K562 (cell line): ENCODE measurements around the gene IRF6. TPM values are rescaled to one million over a fixed set of nuclear protein-coding genes. Genes with fewer than 3 reads are reported as not detected.

ENCODE experiments used
- ARID3A ChIP-seq: IDR thresholded peaks from 2 replicates; pipeline ENCODE4 v1.6.1; 2012; ENCODE audit warnings: low read depth, low read length, improper control_type of control experiment, borderline replicate concordance
- CHCHD3 ChIP-seq: fragments of 250-450 bp; sonication (Bioruptor Pico); IDR thresholded peaks from 2 replicates; pipeline ENCODE4 v2.1.2; 2022; ENCODE audit warnings: mild to moderate bottlenecking
- CREB1 ChIP-seq, 2 experiments: sonication (generic) in 1 of 2; formaldehyde crosslinking in 1 of 2; IDR thresholded peaks; 2 replicates each; pipeline versions ENCODE4 v1.6.1 to v1.8.0; 2012 to 2022; ENCODE audit warnings: inconsistent platforms in 1 of 2, mild to moderate bottlenecking in 1 of 2, missing genetic modification reagents in 1 of 2, moderate library complexity in 1 of 2
- FOXA1 ChIP-seq: fragments of 450-650 bp; IDR thresholded peaks from 2 replicates; pipeline ENCODE4 v1.6.1; 2016; ENCODE audit warnings: mild to moderate bottlenecking, borderline replicate concordance
- HNRNPUL1 ChIP-seq: fragments of 200-400 bp; formaldehyde crosslinking; IDR thresholded peaks from 2 replicates; pipeline ENCODE4 v1.6.1; 2017; ENCODE audit warnings: low read length
- KAT2B ChIP-seq: IDR thresholded peaks from one replicate; pipeline ENCODE4 v1.6.1; 2012; ENCODE audit warnings: low read depth, mild to moderate bottlenecking, control low read depth, inconsistent platforms, low read length, moderate library complexity
- LEF1 ChIP-seq: fragments of 450-650 bp; IDR thresholded peaks from 2 replicates; pipeline ENCODE4 v1.6.1; 2016; ENCODE audit warnings: mild to moderate bottlenecking
- MCM7 ChIP-seq, 2 experiments: fragments of 450-650 bp; IDR thresholded peaks; 2 replicates each; pipeline ENCODE4 v1.6.1; 2016 to 2018
- NCOA6 ChIP-seq: fragments of 450-650 bp; IDR thresholded peaks from 2 replicates; pipeline ENCODE4 v1.6.1; 2017; ENCODE audit warnings: mild to moderate bottlenecking
- NFE2 ChIP-seq: IDR thresholded peaks from 2 replicates; pipeline ENCODE4 v1.6.1; 2014; ENCODE audit warnings: antibody characterized with exemption, low read depth
- SFPQ ChIP-seq: fragments of 200-400 bp; formaldehyde crosslinking; IDR thresholded peaks from 2 replicates; pipeline ENCODE4 v1.6.1; 2017; ENCODE audit warnings: mild to moderate bottlenecking, low read depth, low read length, moderate library complexity
- SPI1 ChIP-seq: IDR thresholded peaks from 2 replicates; pipeline ENCODE4 v1.6.1; 2011; ENCODE audit warnings: low read depth, low read length, control low read depth, borderline replicate concordance
- TCFL5 ChIP-seq: fragments of 250-450 bp; sonication (Bioruptor Pico); conservative IDR thresholded peaks from 2 replicates; pipeline ENCODE4 v1.6.1; 2021; ENCODE audit warnings: mild to moderate bottlenecking, moderate library complexity, matching md5 sums
- TEAD4 ChIP-seq, 2 experiments: sonication (generic) in 1 of 2; formaldehyde crosslinking in 1 of 2; IDR thresholded peaks; 2 replicates each; pipeline versions ENCODE4 v1.6.1 to v1.8.0; 2012 to 2022; ENCODE audit warnings: borderline replicate concordance in 1 of 2, inconsistent platforms in 1 of 2, low read length in 1 of 2, mild to moderate bottlenecking in 1 of 2, missing genetic modification reagents in 1 of 2
- ZBED1 ChIP-seq: IDR thresholded peaks from 2 replicates; pipeline ENCODE4 v1.6.1; 2014
- ZEB2 ChIP-seq: fragments of 450-650 bp; IDR thresholded peaks from 2 replicates; pipeline ENCODE4 v1.6.1; 2016
- ZFX ChIP-seq: sonication (generic); formaldehyde crosslinking; IDR thresholded peaks from 2 replicates; pipeline ENCODE4 v1.8.0; 2022; ENCODE audit warnings: mild to moderate bottlenecking, missing genetic modification reagents, moderate library complexity
- ZNF140 ChIP-seq: fragments of 250-450 bp; sonication (Bioruptor Pico); IDR thresholded peaks from 2 replicates; pipeline ENCODE4 v1.8.0; 2021; ENCODE audit warnings: moderate library complexity, mild to moderate bottlenecking, inconsistent platforms
- ZNF217 ChIP-seq: sonication (generic); formaldehyde crosslinking; IDR thresholded peaks from 2 replicates; pipeline ENCODE4 v1.8.0; 2022; ENCODE audit warnings: mild to moderate bottlenecking, missing genetic modification reagents
- ZNF263 ChIP-seq: sonication (generic); formaldehyde crosslinking; IDR thresholded peaks from 2 replicates; pipeline ENCODE4 v1.8.0; 2022; ENCODE audit warnings: mild to moderate bottlenecking, missing genetic modification reagents, borderline replicate concordance
- ZNF785 ChIP-seq: fragments of 250-450 bp; sonication (Bioruptor Pico); IDR thresholded peaks from 2 replicates; pipeline ENCODE4 v1.4.0; 2020; ENCODE audit warnings: mild to moderate bottlenecking
- polyA plus RNA-seq, 8 experiments: library from polyadenylated mRNA; depleted of rRNA in 4 of 8; stranded (reverse) in 5 of 8; unstranded in 3 of 8; fragments of >200 nt; fragmentation: Nextera tagmentation in 2 of 8; fragmentation: Illumina TruSeq in 1 of 8; extraction: Ambion mirVana in 2 of 8; extraction: Trizol in 1 of 8; gene quantifications; 2 replicates each; pipeline versions ENCODE4 v1.2.1 to v1.2.3, GENCODE V29; 2011 to 2014; ENCODE audit warnings: inconsistent platforms in 1 of 8, missing spikeins in 1 of 8
- total RNA-seq, 7 experiments: library from RNA; depleted of rRNA in 6 of 7; stranded (reverse); fragments of >200 nt in 6 of 7; fragmentation: Illumina TruSeq in 2 of 7; extraction: Trizol in 2 of 7; gene quantifications; 2 replicates each; pipeline versions ENCODE4 v1.2.1 to v1.2.3, GENCODE V29; 2011 to 2021; ENCODE audit warnings: low replicate concordance in 1 of 7
- TF ChIP-seq, protein P1 (sequence below): IDR thresholded peaks from 2 replicates; pipeline ENCODE4 v1.6.1; 2016; ENCODE audit warnings: missing genetic modification characterization, missing compliant biosample characterization
- TF ChIP-seq, protein P2 (sequence below), 2 experiments: fragments of 200-800 bp in 1 of 2; sonication (Bioruptor generic) in 1 of 2; sonication (generic) in 1 of 2; formaldehyde crosslinking in 1 of 2; IDR thresholded peaks in 1 of 2; conservative IDR thresholded peaks in 1 of 2; 2 replicates each; pipeline versions ENCODE4 v1.5.0 to v1.6.1; 2016 to 2020; ENCODE audit warnings: missing compliant biosample characterization in 1 of 2, missing genetic modification characterization in 1 of 2, missing genetic modification reagents in 1 of 2

The IRF6 gene
- total and polyA plus RNA-seq, 9 of the 15 experiments (the other 6 are each of a cell fraction or from before 2014, with no cell fraction given): 0.03 to 0.65 (median 0.17) TPM

GRCh38 chr1:209808059-209808581 lies 2.2 kb upstream of the IRF6 start (continued):
- TF ChIP-seq, protein P1, sequence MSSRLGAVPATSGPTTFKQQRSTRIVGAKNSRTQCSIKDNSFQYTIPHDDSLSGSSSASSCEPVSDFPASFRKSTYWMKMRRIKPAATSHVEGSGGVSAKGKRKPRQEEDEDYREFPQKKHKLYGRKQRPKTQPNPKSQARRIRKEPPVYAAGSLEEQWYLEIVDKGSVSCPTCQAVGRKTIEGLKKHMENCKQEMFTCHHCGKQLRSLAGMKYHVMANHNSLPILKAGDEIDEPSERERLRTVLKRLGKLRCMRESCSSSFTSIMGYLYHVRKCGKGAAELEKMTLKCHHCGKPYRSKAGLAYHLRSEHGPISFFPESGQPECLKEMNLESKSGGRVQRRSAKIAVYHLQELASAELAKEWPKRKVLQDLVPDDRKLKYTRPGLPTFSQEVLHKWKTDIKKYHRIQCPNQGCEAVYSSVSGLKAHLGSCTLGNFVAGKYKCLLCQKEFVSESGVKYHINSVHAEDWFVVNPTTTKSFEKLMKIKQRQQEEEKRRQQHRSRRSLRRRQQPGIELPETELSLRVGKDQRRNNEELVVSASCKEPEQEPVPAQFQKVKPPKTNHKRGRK (tag): no peak
- TF ChIP-seq SPI1 (no peak), ARID3A (no peak), HNRNPUL1 (no peak), SFPQ (no peak), CREB1 (IDR thresholded peaks at IDR 0.05) (no peak), CREB1 (CRISPR knock-in tag; IDR thresholded peaks at IDR 0.05) (no peak), CHCHD3 (CRISPR knock-in tag) (no peak), LEF1 (peak; percentile 33; the same call in 1 of the 2 replicates), NCOA6 (no peak), ZNF263 (CRISPR knock-in tag) (no peak), TEAD4 (IDR thresholded peaks at IDR 0.05; ENCODE audit: low read length) (peak; percentile 50), TEAD4 (CRISPR knock-in tag; IDR thresholded peaks at IDR 0.05; ENCODE audit: borderline replicate concordance) (no peak), ZNF217 (CRISPR knock-in tag) (no peak), ZBED1 (no peak), KAT2B (no peak), ZNF785 (no peak), ZFX (peak; percentile 81), TCFL5 (no peak), NFE2 (peak; percentile 51; the same call in 1 of the 2 replicates), ZEB2 (no peak; the same call in 1 of the 2 replicates), MCM7 (IDR thresholded peaks at IDR 0.05) (no peak), ZNF140 (CRISPR knock-in tag) (no peak), FOXA1 (no peak)
- TF ChIP-seq, protein P2, sequence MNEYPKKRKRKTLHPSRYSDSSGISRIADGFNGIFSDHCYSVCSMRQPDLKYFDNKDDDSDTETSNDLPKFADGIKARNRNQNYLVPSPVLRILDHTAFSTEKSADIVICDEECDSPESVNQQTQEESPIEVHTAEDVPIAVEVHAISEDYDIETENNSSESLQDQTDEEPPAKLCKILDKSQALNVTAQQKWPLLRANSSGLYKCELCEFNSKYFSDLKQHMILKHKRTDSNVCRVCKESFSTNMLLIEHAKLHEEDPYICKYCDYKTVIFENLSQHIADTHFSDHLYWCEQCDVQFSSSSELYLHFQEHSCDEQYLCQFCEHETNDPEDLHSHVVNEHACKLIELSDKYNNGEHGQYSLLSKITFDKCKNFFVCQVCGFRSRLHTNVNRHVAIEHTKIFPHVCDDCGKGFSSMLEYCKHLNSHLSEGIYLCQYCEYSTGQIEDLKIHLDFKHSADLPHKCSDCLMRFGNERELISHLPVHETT (CRISPR knock-in tag; conservative IDR thresholded peaks at IDR 0.05 in 1 of 2, IDR thresholded peaks at IDR 0.05 in 1 of 2): peak in 1 of 2 experiments; percentile 50; a peak in 1 of 4 replicates
